Measurements from ENCODE around the gene TMEM139. TPM values are rescaled to one million over a fixed set of nuclear protein-coding genes. Genes with fewer than 3 reads are reported as not detected.

Gene TMEM139
- total RNA-seq, 2 donors from 2014 or later, result 1.6 to 2.3 TPM

- Mint-ChIP-seq H3K27ac (no peak overlapping the region), H3K27me3 (ENCODE audit: insufficient read depth) (peaks cover 10% of the 10 kb centered on the region), H3K9me3 (peaks cover 12% of the 10 kb centered on the region), H3K4me3 (no peak overlapping the region), H3K4me1 (no peaks in the 10 kb centered on the region), H3K36me3 (ENCODE audit: low read depth) (no peaks in the 10 kb centered on the region)
- Histone ChIP-seq H3K9ac (ENCODE audit: extremely low read depth, low read length, poor library complexity, severe bottlenecking) (no peak overlapping the region), H3K36me3 (ENCODE audit: control insufficient read depth, insufficient read depth, low read length) (no peaks in the 10 kb centered on the region), H3K27ac (ENCODE audit: low read depth, low read length) (no peak overlapping the region), H3K4me1 (ENCODE audit: control insufficient read depth, insufficient read depth, low read length) (no peaks in the 10 kb centered on the region), H3K4me3 (ENCODE audit: low read length) (no peak overlapping the region), H3K9me3 (ENCODE audit: control insufficient read depth, low read length) (peaks cover 11% of the 10 kb centered on the region), H3K27me3 (ENCODE audit: control insufficient read depth, insufficient read depth, low read length, poor library complexity, severe bottlenecking) (no peaks in the 10 kb centered on the region)
- TF ChIP-seq CTCF (conservative IDR thresholded peaks at IDR 0.05), result no peak
- DNase-seq, result no peak
- WGBS, 2 experiments (ENCODE audit: insufficient coverage in 1 of 2, insufficient read length in 1 of 2), result no CpG with 5 or more reads among the region's 1 CpG
Measured at GRCh38 chr7:143250822-143251221, 33.9 kb upstream of the TMEM139 start.

DNA sequence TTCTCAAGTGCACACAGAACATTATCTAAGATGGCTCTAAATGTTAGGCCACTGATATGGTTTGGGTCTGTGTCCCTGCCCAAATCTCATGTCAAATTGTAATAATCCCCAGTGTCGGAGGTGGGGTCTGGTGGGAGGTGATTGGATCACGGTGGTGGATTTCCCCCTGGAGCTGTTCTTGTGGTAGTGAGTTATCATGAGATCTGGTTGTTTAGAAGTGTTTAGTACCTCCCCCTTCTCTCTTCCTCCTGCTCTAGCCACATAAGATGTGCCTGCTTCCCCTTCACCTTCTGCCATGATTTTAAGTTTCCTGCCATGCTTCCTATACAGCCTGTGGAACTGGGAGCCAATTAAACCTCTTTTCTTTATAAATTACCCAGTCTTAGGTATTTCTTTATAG is 32.8 kb upstream of the TMEM139 start:
- Histone ChIP-seq H3K4me1 (ENCODE audit: control insufficient read depth, insufficient read depth, low read length) (no peaks in the 10 kb centered on the region), H3K4me3 (ENCODE audit: low read length) (no peak overlapping the region), H3K27me3 (ENCODE audit: control insufficient read depth, insufficient read depth, low read length, poor library complexity, severe bottlenecking) (no peaks in the 10 kb centered on the region), H3K27ac (ENCODE audit: low read depth, low read length) (no peak overlapping the region), H3K9me3 (ENCODE audit: control insufficient read depth, low read length) (peaks cover 11% of the 10 kb centered on the region), H3K9ac (ENCODE audit: extremely low read depth, low read length, poor library complexity, severe bottlenecking) (no peak overlapping the region), H3K36me3 (ENCODE audit: control insufficient read depth, insufficient read depth, low read length) (no peaks in the 10 kb centered on the region)
- Mint-ChIP-seq H3K9me3 (peaks cover 12% of the 10 kb centered on the region), H3K4me3 (no peak overlapping the region), H3K27me3 (ENCODE audit: insufficient read depth) (peaks cover 5% of the 10 kb centered on the region), H3K36me3 (ENCODE audit: low read depth) (no peaks in the 10 kb centered on the region), H3K27ac (no peak overlapping the region), H3K4me1 (no peaks in the 10 kb centered on the region)
- DNase-seq, result no peak
- no peak for TF ChIP-seq CTCF (conservative IDR thresholded peaks at IDR 0.05)
- WGBS, 2 experiments (ENCODE audit: insufficient coverage in 1 of 2, insufficient read length in 1 of 2), result 100% methylated on average over 1 of the region's 2 CpGs; no CpG with 5 or more reads in 1 of the 2 experiments

DNA sequence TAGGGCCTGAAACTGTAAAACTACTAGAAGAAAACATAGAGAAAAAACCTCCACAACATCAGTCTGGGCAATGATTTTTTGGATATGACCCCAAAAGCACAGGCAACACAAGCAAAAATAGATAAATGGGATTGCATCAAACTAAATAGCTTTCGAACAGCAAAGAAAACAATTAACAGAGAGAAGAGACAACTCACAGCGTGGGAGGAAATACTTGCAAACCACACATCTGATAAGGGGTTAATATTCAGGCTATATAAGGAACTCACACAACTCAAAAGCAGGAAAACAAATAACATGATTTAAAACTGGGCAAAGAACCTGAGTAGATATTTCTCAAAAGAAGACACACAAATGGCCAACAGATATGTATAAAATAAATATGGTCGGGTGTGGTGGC is 29.2 kb upstream of the TMEM139 start:
- H3K27ac Mint-ChIP-seq, result no peak overlapping the region
- Histone ChIP-seq H3K27me3 (ENCODE audit: control insufficient read depth, insufficient read depth, low read length, poor library complexity, severe bottlenecking) (no peaks in the 10 kb centered on the region), H3K27ac (ENCODE audit: low read depth, low read length) (no peak overlapping the region), H3K9me3 (ENCODE audit: control insufficient read depth, low read length) (peaks cover 11% of the 10 kb centered on the region), H3K36me3 (ENCODE audit: control insufficient read depth, insufficient read depth, low read length) (no peaks in the 10 kb centered on the region), H3K4me3 (ENCODE audit: low read length) (no peak overlapping the region), H3K4me1 (ENCODE audit: control insufficient read depth, insufficient read depth, low read length) (no peaks in the 10 kb centered on the region), H3K9ac (ENCODE audit: extremely low read depth, low read length, poor library complexity, severe bottlenecking) (no peak overlapping the region)
- TF ChIP-seq CTCF (conservative IDR thresholded peaks at IDR 0.05), result no peak
- no peak for DNase-seq
- H3K4me3 Mint-ChIP-seq, result no peak overlapping the region
- H3K4me1 Mint-ChIP-seq, result no peaks in the 10 kb centered on the region
- WGBS, 2 experiments (ENCODE audit: insufficient coverage in 1 of 2, insufficient read length in 1 of 2), result 80 to 92% methylated on average over 1 to 3 of the region's 3 CpGs
- peaks cover 12% of the 10 kb centered on the region for H3K9me3 Mint-ChIP-seq
- peaks cover under 1% of the 10 kb centered on the region for H3K27me3 Mint-ChIP-seq (ENCODE audit: insufficient read depth)
- H3K36me3 Mint-ChIP-seq (ENCODE audit: low read depth), result no peaks in the 10 kb centered on the region

Data from endodermal cell (in vitro differentiated cells).